ENCODE measurements around the gene SFI1.
"Not testable (repeated sequence)": the region's sequence is repeated elsewhere in the genome, so short reads cannot be mapped to it uniquely, and the experiment has no call there.

SFI1 gene

GRCh38 chr22:31588970-31589675 is 92.8 kb downstream of the SFI1 start:
- no peak for DNase-seq

- DNase-seq = not testable (repeated sequence)
These were observed 93.8 kb downstream of the SFI1 start for GRCh38 chr22:31590161-31590560.

DNA sequence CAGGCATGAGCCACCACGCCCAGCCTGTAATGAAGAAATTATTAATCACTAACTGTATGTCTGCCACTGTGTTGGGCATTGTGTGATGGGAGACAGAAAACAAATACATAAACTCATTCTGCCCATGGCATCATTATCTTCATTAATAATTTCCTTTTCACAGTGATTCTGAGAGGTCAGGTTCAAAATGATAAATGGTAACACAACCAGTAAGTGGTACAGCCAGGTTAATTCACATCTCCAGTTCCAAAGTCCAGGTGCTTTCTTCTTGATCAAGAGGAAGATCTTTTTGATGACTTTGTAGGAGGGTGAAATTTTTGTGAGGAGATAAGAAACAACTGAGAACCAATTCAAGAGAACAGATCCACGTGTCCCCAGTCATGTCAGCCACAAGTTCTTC is 98.9 kb downstream of the SFI1 start:
- DNase-seq = no peak

DNA sequence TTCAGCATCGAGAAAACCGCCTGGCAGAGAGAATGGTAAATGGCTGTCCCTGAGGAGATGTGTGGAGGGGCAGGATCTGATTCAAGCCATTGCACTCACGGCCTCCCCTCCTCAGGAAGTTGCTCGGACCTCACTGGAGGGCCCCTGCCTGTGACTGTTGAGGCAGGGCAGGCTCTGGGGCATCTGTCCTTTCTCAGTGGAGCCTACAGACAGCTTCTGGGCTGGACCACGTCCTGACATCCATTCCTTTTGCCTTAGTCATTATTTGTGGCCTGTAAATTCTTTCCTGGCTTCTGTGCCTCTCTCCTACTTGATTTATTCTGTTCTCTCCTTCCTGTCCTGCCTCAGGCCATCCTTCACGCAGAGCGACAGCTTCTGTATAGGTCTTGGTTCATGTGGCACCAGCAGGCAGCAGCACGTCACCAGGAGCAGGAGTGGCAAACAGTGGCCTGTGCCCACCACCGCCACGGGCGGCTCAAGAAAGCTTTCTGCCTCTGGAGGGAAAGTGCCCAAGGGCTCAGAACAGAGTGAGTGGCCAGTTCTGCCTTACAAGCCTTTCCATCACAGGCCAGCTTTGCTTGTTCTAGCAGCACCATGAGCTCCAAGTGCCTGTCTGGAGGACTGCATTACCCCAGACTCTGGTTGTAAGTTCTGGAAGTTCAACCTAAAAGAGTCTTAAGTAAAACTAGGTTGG is 106.1 kb downstream of the SFI1 start:
- DNase-seq = no peak

DNA sequence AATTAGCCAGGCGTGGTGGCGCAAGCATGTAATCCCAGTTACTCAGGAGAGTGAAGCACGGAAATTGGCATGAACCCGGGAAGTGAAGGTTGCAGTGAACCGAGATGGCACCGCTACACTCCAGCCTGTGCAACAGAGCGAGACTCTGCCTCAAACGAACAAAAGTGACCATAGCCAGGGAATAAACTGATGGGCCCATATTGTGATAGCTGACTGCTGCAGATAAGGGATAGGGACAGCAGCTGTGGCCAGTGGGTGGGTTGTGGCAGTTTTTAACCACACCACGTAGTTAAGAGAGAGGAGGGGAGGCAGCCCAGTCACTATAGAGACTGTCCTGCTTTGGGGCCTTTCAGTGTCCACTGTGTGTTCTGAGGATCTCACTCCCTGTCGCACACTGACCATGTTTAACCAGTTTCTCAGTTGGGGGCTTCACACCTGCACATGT is 106.8 kb downstream of the SFI1 start:
- DNase-seq = no peak

DNA sequence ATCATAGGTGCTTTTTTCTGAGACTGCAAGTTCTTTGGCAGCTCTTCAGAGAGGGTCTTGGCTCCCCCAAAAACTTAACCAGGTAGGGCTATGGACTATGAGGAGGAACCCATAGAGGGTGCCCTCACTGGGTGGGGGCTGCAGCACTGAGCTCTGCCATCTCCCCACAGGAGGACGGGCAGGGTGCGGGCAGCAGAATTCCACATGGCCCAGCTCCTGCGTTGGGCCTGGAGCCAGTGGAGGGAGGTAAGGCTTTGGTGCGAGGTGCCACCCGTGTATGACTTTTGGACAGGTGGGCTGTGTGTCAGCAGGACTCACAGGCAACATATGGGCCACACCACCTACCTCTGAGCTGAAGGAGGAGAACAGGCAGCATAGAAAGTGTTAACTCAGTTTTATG is 107.2 kb downstream of the SFI1 start:
- no peak for DNase-seq

- no peak for DNase-seq
These were observed 107.9 kb downstream of the SFI1 start for GRCh38 chr22:31604137-31604705.

GRCh38 chr22:31604746-31605705 is 108.7 kb downstream of the SFI1 start:
- DNase-seq = no peak

- DNase-seq = no peak
These were observed 109.7 kb downstream of the SFI1 start for GRCh38 chr22:31605851-31606585.

DNA sequence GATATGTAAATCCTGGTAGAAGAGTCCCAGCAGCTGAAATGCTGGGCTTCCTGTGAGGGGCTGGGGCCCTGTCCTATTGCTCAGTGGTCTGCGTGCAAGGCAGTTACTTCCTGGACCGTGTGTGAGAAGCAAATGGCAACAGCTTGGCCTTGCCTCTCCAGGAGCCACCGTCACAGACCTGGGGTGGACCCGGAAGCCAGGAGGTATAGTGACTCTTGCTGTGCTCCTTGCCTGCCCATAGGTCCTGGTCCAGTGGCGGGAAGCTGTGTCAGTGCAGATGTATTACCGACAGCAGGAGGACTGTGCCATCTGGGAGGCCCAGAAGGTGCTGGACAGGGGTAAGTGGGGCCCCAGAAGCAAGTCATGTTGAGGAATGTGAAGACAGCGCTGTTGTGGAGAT is 111.4 kb downstream of the SFI1 start:
- no peak for DNase-seq

DNA sequence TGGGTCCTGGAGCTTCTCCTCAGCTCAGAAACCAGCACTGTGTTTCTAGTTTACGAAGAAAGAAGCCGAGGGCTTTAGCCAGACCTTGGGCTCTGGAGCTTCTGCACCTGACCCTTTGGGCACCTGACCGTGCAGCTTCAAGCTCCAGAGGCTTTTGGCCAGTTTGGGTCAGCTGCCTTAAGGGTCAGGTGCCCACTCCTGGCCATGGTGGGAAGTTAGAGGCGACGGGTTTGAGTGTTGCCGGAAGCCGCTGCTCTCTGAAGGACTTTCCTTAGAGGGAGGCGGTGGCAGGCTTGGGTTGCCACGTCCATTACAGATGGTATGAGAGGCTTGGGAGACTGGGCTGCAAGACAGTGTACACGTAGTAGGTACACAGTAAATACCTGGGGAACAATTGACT is 113.4 kb downstream of the SFI1 start:
- DNase-seq = no peak

- no peak for DNase-seq
These were observed 114.3 kb downstream of the SFI1 start for GRCh38 chr22:31610611-31611010.

GRCh38 chr22:31611061-31611760 is 114.9 kb downstream of the SFI1 start:
- no peak for DNase-seq

DNA sequence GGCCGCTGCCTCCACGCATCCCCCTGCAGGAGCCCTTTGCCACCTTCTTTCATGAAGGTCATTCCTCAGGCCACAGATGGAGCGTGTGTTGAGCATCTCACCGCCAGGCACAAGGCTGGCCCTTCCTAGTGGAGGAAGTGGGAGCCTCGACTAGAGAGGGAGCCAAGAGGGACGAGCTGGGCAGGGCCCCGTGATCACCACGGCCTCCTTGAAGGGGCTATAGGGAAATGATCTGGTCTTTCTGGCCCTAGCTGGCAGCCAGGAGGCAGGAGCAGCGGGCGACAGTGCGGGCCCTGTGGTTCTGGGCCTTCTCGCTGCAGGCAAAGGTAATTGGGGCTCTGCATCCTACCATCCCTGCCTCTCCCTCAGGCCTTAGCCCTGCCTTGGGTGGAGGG is 116.6 kb downstream of the SFI1 start:
- no peak for DNase-seq

- no peak for DNase-seq
These were observed 117.1 kb downstream of the SFI1 start for GRCh38 chr22:31613286-31613903.

- DNase-seq = no peak
These were observed 117.6 kb downstream of the SFI1 start for GRCh38 chr22:31613904-31614296.

- DNase-seq = no peak
These were observed 118.6 kb downstream of the SFI1 start for GRCh38 chr22:31614781-31615490.

GRCh38 chr22:31615491-31615860 is 119.1 kb downstream of the SFI1 start:
- DNase-seq = no peak

GRCh38 chr22:31615940-31616314 is 119.6 kb downstream of the SFI1 start:
- no peak for DNase-seq

GRCh38 chr22:31616315-31616980 is 120.1 kb downstream of the SFI1 start:
- no peak for DNase-seq

Data from NCI-H1048 (cell line).